Liver (tissue), 2 donors: ENCODE data around the gene ADGRA1.

Experiments used
- CTCF ChIP-seq: fragments of 150-350 bp; IDR thresholded peaks from 2 replicates; pipeline ENCODE4 v1.5.1; 2017; ENCODE audit warnings: improper control_type of control experiment, low read depth, low read length; ENCODE audit not compliant: missing input control
- MAX ChIP-seq: IDR thresholded peaks from 2 replicates; pipeline ENCODE4 v1.6.1; 2016; ENCODE audit warnings: antibody characterized with exemption
- donor health status: healthy.

- no peak for TF ChIP-seq CTCF
- TF ChIP-seq MAX, result no peak
These were observed 62.5 kb downstream of the ADGRA1 start for GRCh38 chr10:133150226-133150625.
